Stimulated activated CD8-positive, alpha-beta memory T cell treated with anti-CD3 and anti-CD28 coated beads, Interleukin-4, amount 100 ng/mL, for 24 hours (primary cell): Measurements from ENCODE around the gene SEC24C.
A peak's percentile ranks its signal among the peaks of the same experiment; 100 is the strongest.
"Not testable (repeated sequence)": the region's sequence is repeated elsewhere in the genome, so short reads cannot be mapped to it uniquely, and the experiment has no call there.

Source experiments
- DNase-seq: peaks from one replicate; pipeline ENCODE4 v3.0.0-alpha.2; 2020; ENCODE audit warnings: low read depth

Gene SEC24C

DNA sequence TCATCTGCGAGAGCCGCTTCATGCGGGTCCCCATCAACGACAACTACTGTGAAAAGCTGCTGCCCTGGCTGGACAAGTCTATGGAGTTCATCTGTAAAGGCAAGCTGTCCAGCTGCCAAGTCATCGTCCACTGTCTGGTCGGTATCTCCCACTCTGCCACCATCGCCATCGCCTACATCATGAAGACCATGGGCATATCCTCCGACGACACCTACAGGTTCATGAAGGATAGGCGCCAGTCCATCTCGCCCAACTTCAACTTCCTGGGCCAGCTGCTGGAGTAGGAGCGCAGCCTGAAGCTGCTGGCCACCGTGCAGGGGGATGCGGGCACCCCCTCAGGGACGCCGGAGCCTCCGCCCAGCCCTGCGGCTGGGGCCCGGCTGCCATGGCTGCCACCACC, 11.7 kb upstream of the SEC24C start:
- no peak for DNase-seq

DNA sequence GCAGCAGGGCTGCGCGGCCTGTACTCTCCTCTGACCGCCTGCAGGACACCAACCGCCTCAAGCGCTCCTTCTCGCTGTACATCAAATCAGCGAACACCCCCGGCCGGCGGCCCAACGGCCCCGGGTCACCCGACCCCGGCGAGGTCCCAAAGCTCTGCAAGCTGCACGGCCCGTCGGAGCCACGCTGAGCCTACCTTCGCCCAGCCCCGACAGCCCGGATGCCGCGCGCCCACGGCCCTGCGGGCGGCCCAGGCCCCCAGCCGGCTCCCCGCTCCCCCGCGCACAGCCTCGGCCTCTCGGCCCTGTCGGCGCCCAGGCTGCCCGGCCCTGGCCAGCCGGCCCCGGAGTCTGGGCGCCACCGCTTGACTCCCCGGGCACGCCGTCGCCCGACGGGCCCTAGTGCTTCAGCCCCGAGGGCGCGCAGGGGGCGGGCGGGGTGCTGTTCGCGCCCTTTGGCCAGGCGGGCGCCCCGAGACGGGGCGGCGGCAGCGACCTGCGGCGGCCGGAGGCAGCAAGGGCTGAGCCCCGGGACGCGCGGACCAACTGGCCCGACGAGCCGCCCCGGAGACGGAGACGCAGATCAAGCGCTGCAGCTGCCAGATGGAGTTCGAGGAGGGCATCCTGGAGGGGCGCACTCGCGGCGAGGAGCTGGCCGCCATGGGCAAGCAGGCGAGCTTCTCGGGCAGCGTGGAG, 11.1 kb upstream of the SEC24C start:
- no peak for DNase-seq

GRCh38 chr10:73734028-73734720, 10.0 kb upstream of the SEC24C start:
- DNase-seq, result no peak

GRCh38 chr10:73734796-73735305, 9.3 kb upstream of the SEC24C start:
- DNase-seq, result no peak

DNA sequence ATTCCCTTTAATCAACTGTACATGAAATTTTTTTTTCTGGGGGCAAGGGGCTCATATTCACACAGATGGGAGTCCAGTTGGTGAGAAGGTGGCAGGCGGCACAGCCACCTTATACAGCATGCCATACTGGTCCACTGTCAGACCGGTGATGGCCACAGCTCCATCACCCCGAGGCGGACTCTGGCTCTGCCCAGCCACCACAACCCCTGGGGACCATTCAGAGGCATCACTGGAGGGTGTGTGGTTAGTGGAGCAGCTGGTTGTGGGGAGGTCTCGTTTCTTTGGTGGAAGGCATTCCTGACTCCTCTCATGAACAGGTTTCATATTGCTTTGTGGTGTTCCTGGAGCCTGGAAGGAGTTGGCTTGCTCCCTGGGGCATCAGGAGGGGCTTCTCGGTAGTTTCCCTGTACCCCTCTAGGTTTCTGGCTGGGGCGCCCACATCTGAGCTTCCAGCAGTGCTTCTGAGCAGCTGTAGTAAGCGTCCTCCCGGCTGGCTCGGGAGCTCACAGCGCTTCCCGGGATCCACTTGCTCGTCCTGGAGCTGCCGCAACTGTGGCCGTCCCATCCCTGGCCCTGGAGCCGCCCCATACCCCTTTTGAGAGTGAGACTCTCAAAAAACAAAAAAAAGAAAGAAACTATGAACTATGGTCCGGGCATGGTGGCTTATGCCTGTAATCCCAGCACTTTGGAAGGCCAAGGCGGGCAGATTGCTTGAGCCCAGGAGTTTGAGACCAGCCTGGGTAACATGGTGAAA, 3.5 kb upstream of the SEC24C start:
- DNase-seq, result not testable (repeated sequence)

DNA sequence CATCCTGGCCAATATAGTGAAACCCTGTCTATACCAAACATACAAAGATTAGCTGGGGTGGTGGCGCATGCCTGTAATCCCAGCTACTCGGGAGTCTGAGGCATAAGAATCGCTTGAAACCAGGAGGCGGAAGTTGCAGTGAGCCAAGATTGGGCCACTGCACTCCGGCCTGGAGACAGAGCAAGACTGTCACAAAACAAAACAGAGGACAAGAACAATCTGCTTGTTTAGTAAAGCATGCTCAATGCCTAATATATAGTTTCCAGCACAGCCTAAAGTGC, 1.8 kb upstream of the SEC24C start:
- no peak for DNase-seq

GRCh38 chr10:73743327-73743904, 756 bp upstream of the SEC24C start:
- no peak for DNase-seq

- DNase-seq, result peak; percentile 39
These were observed 448 bp downstream of the SEC24C start for GRCh38 chr10:73744664-73744975.

- no peak for DNase-seq
These were observed 2.5 kb downstream of the SEC24C start for GRCh38 chr10:73746721-73747120.

GRCh38 chr10:73750819-73751218, 6.6 kb downstream of the SEC24C start:
- no peak for DNase-seq

DNA sequence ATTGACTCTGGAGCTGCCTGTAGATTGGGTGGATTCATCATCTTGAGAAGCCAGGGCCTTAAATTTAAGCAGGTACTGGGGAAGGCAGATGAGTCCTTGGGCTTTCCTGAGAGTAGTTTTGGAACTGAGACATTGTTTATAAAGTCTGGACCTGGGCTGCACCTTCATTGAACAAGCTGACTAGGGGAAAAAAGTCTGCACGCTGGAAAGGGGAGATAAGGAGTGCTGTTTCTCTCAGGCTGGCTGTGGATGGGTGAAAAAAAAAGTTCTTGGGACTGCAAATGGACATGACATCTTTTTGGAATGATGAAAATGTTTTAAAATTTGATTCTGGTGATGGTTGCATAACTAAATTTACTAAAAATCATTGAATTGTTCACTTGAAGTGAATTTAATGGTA, 12.0 kb downstream of the SEC24C start:
- DNase-seq, result no peak

- no peak for DNase-seq
These were observed 14.7 kb downstream of the SEC24C start for GRCh38 chr10:73758704-73759511.

DNA sequence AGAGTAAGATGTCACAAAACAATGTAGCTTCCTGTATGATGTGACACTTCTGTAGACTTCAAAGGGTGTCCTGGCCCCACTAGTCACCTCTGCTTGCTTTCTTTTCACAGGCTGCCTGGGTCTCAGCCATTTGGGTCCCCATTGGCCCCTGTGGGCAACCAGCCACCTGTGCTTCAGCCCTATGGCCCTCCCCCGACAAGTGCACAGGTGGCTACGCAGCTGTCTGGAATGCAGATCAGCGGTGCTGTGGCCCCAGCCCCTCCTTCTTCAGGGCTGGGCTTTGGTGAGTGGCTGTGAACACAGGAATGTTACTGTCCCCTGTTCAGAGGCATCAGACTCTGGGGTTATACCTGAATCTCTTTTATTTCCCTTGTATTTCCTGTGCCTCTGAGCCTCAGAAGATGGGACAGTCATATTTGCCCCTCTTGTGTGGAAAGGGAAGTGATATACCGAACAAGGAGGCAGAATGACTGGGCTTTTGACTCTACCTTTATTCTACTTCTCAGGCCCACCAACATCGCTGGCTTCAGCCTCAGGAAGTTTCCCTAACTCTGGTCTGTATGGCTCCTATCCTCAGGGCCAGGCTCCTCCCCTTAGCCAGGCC, 15.4 kb downstream of the SEC24C start:
- DNase-seq, result no peak

DNA sequence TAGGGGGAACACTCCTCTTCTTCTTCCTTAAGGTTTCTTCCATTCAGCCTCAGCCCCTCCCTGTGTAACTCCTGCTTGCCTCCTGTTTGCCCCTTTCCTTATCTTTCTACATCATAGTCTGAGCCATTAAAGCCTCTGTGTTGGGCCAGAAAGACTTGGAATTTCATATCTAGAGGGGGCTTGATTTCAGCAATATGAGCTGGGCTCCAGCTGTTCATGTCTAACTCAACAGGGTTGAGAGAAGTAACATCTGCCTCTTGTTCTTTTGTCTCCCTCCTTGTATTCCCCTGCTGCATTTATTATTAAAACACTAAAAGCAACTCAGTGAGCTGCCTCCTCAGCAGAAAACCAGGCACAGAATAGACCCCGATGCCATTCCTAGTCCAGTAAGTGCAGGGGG, 17.6 kb downstream of the SEC24C start:
- no peak for DNase-seq

DNA sequence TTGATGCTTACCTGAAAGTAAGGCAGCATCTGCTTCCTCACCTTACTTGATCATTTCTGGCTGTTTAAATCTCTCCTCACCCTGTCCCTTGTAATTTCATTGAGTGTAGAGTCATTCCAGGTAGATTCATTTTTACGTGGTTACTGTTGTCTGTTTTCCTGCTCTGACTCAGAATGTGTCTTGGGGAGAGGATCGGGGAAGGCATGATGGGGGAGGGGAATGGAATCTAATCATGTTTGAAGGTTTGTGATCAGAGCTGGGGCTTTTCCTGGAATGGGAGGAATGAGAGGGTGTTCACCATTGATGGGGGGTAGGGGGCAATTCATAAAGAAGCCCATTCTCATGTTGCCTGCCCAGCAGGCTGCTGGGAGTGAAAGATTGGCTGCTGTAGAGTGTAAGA, 18.7 kb downstream of the SEC24C start:
- no peak for DNase-seq

DNA sequence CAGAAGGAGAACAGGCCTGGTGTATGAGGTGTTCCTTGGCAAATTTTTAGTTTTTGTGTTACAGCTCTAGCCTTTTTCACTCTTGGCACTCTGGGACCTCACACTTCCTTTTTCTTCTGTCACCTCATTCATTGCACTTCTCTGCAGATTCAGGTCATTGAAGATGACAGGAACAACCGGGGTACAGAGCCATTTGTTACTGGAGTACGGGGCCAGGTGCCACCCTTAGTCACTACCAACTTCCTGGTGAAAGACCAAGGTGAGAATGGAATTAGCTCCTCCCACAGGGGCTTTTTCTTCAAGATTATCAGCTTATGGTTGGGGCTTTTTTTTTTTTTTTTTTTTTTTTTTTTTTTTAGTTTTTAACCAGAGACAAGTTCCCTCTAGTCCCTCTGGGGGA, 19.2 kb downstream of the SEC24C start:
- no peak for DNase-seq

DNA sequence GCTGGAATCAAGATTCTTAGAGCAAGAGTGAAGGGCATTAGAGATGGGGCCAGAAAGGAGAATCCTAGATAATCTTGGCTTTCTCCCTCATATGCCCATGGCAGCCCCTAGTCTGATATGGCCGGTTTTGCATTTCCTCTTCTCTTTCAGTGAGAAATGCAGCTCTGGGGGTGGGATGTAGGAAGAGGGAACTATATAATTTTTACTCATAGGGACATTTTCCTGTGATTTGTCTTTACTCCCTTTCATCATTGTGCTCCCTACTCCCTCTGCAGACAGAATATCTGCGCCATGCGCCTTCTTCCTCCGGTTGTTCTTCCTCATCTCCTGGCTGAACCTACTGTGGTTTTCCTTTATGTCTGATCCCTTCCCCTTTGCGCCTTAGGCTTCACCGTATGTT, 20.9 kb downstream of the SEC24C start:
- DNase-seq, result no peak

DNA sequence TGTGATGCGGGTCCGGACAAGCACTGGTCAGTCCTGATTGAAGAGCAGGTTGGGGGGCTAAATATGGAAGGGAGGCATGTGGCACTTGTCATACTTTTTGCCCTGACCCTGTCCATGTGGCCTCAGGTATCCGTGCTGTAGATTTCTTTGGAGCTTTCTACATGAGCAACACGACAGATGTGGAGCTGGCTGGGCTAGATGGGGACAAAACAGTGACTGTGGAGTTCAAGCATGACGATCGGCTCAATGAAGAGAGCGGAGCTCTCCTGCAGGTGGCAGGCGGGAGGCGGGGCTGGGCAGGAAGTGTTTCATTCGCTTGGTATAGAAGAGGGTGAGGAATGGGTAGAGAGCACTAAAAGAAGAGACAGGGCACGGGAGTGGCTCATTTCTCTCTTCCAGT, 24.7 kb downstream of the SEC24C start:
- DNase-seq, result no peak

DNA sequence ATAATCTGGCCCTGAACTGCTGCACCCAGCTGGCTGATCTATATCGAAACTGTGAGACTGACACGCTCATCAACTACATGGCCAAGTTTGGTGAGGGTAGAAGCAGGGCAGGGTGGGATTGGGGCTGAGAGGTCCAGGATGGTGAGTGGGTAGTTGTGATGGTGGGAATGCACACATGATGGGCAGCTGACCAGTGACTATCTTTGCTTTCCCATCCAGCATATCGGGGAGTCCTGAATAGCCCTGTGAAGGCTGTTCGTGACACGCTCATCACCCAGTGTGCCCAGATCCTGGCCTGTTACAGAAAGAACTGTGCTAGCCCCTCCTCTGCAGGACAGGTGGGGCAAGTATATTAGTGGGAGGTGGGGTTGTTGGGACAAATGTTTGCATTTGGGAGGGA, 25.2 kb downstream of the SEC24C start:
- DNase-seq, result no peak

- DNase-seq, result peak; percentile 69
These were observed 27.6 kb downstream of the SEC24C start for GRCh38 chr10:73771722-73772280.
